H1 (cell line): ENCODE results near the gene CD164L2. TPM values are rescaled to one million over a fixed set of nuclear protein-coding genes. Genes with fewer than 3 reads are reported as not detected.
A peak's percentile ranks its signal among the peaks of the same experiment; 100 is the strongest.

Experiments used
- CTCF ChIA-PET: fragments of 300-600 bp; sonication (Branson Sonifier 250); formaldehyde crosslinking; loops from one replicate; lab custom pipeline; 2021; ENCODE audit not compliant: partially characterized antibody; lab: Charles Lee
- POLR2A ChIA-PET: fragments of 300-600 bp; sonication (Branson Sonifier 250); formaldehyde crosslinking; loops from one replicate; lab custom pipeline; 2021; ENCODE audit warnings: inconsistent platforms; ENCODE audit not compliant: partially characterized antibody; lab: Charles Lee
- DNase-seq, 2 experiments: peaks; one replicate each; pipeline versions ENCODE4 v3.0.0 to v3.0.0-alpha.2; 2010 to 2022; ENCODE audit warnings: low spot score in 2 of 2, low read depth in 1 of 2, mixed read lengths in 1 of 2
- FAIRE-seq: peaks from 2 replicates; lab custom pipeline; 2011; peaks lifted over from hg19 to GRCh38; lab: Jason Lieb, UNC
- H2AFZ ChIP-seq: 2 replicates; pipeline ENCODE4 v1.8.1; 2012; ENCODE audit warnings: low read length, inconsistent platforms
- H2AK5ac ChIP-seq: 2 replicates; pipeline ENCODE4 v1.6.1; 2013; ENCODE audit warnings: low read depth, low read length
- H2BK120ac ChIP-seq: replicated peaks from 2 replicates; pipeline ENCODE3; 2013; ENCODE audit warnings: low read depth, low read length, inconsistent platforms
- H2BK12ac ChIP-seq: 2 replicates; pipeline ENCODE4 v1.6.1; 2013; ENCODE audit warnings: low read depth, low read length
- H2BK15ac ChIP-seq: 2 replicates; pipeline ENCODE4 v1.6.1; 2013; ENCODE audit warnings: low read length
- H2BK20ac ChIP-seq: 2 replicates; pipeline ENCODE4 v1.6.1; 2013; ENCODE audit warnings: low read length
- H2BK5ac ChIP-seq: 2 replicates; pipeline ENCODE4 v1.6.1; 2013; ENCODE audit warnings: low read depth, low read length
- H3K14ac ChIP-seq: 2 replicates; pipeline ENCODE4 v1.6.1; 2013; ENCODE audit warnings: inconsistent platforms; ENCODE audit not compliant: insufficient read length
- H3K18ac ChIP-seq: 2 replicates; pipeline ENCODE4 v1.6.1; 2013; ENCODE audit warnings: low read length; ENCODE audit errors: extremely low read depth
- H3K23ac ChIP-seq: 2 replicates; pipeline ENCODE4 v1.6.1; 2013; ENCODE audit warnings: inconsistent platforms; ENCODE audit not compliant: insufficient read length
- H3K23me2 ChIP-seq: 2 replicates; pipeline ENCODE4 v1.6.1; 2013; ENCODE audit warnings: low read depth, low read length
- H3K27ac ChIP-seq: 2 replicates; pipeline ENCODE4 v1.6.1; 2011; ENCODE audit warnings: low read depth, low read length, inconsistent platforms
- H3K27me3 ChIP-seq, 4 experiments: replicated peaks in 1 of 4; 1 replicate in 1 of 4; 2 replicates in 3 of 4; pipeline versions ENCODE4 v1.6.1 to v1.8.1; 2011 to 2013; ENCODE audit warnings: low read length in 3 of 4, mild to moderate bottlenecking in 3 of 4, inconsistent platforms in 2 of 4, mixed read lengths in 2 of 4, moderate library complexity in 1 of 4; ENCODE audit not compliant: control insufficient read depth in 3 of 4, insufficient read depth in 3 of 4; ENCODE audit errors: extremely low read depth in 1 of 4
- H3K36me3 ChIP-seq, 4 experiments: 2 replicates each; pipeline versions ENCODE4 v1.6.1 to v1.8.1; 2011 to 2013; ENCODE audit warnings: mild to moderate bottlenecking in 4 of 4, low read length in 3 of 4, moderate library complexity in 2 of 4, control low read depth in 1 of 4, inconsistent platforms in 1 of 4; ENCODE audit not compliant: insufficient read depth in 4 of 4, control insufficient read depth in 2 of 4
- H3K4ac ChIP-seq: replicated peaks from 2 replicates; pipeline ENCODE3; 2013; ENCODE audit warnings: low read length, low read depth, mixed read lengths, inconsistent platforms; ENCODE audit not compliant: insufficient read length
- H3K4me1 ChIP-seq, 4 experiments: replicated peaks in 1 of 4; 1 replicate in 1 of 4; 2 replicates in 3 of 4; pipeline versions ENCODE4 v1.6.1 to v1.8.1; 2011 to 2013; ENCODE audit warnings: low read length in 3 of 4, inconsistent platforms in 2 of 4, mixed read lengths in 1 of 4; ENCODE audit not compliant: insufficient read depth in 4 of 4, control insufficient read depth in 3 of 4
- H3K4me2 ChIP-seq, 2 experiments: 2 replicates each; pipeline versions ENCODE4 v1.6.1 to v1.8.1; 2011 to 2013; ENCODE audit warnings: low read depth in 2 of 2, low read length in 2 of 2, control low read depth in 1 of 2, inconsistent platforms in 1 of 2, mild to moderate bottlenecking in 1 of 2; ENCODE audit not compliant: insufficient read depth in 1 of 2
- H3K4me3 ChIP-seq, 4 experiments: fragments of 200-600, 300-600 bp in 1 of 4; sonication (generic), shearing (Covaris generic), sonication (Bioruptor Twin) in 1 of 4; 2 replicates each; pipeline versions ENCODE4 v1.5.1 to v1.8.1; 2011 to 2016; ENCODE audit warnings: low read length in 4 of 4, low read depth in 3 of 4, control low read depth in 2 of 4, inconsistent platforms in 2 of 4, mild to moderate bottlenecking in 2 of 4, mixed read lengths in 1 of 4, moderate library complexity in 1 of 4; ENCODE audit not compliant: insufficient read depth in 2 of 4; ENCODE audit errors: extremely low read depth in 1 of 4
- H3K56ac ChIP-seq: replicated peaks from 2 replicates; pipeline ENCODE3; 2013; ENCODE audit warnings: low read depth, mild to moderate bottlenecking, mixed read lengths, low read length, inconsistent platforms; ENCODE audit not compliant: insufficient read length
- H3K79me1 ChIP-seq: 2 replicates; pipeline ENCODE4 v1.6.1; 2013; ENCODE audit warnings: low read depth, low read length, control low read depth
- H3K79me2 ChIP-seq, 2 experiments: 2 replicates each; pipeline versions ENCODE4 v1.6.1 to v1.8.1; 2012 to 2013; ENCODE audit warnings: low read length in 2 of 2, mild to moderate bottlenecking in 2 of 2, inconsistent platforms in 1 of 2; ENCODE audit not compliant: insufficient read depth in 2 of 2, control insufficient read depth in 1 of 2
- H3K9ac ChIP-seq, 4 experiments: replicated peaks in 1 of 4; 1 replicate in 1 of 4; 2 replicates in 3 of 4; pipeline versions ENCODE4 v1.6.1 to v1.8.1; 2011 to 2013; ENCODE audit warnings: low read depth in 3 of 4, low read length in 3 of 4, control low read depth in 2 of 4, mild to moderate bottlenecking in 2 of 4, moderate library complexity in 2 of 4, inconsistent platforms in 1 of 4; ENCODE audit errors: extremely low read depth in 1 of 4
- H3K9me3 ChIP-seq, 2 experiments: 2 replicates each; pipeline versions ENCODE4 v1.6.1 to v1.8.1; 2012 to 2013; ENCODE audit warnings: mild to moderate bottlenecking in 2 of 2, moderate library complexity in 2 of 2, control low read depth in 1 of 2, inconsistent platforms in 1 of 2, low read depth in 1 of 2, low read length in 1 of 2, mixed read lengths in 1 of 2; ENCODE audit not compliant: insufficient read depth in 2 of 2
- H4K20me1 ChIP-seq, 2 experiments: replicated peaks in 1 of 2; 2 replicates each; pipeline versions ENCODE3 to v1.8.1; 2011 to 2013; ENCODE audit warnings: inconsistent platforms in 2 of 2, low read length in 2 of 2, mild to moderate bottlenecking in 1 of 2; ENCODE audit not compliant: insufficient read depth in 2 of 2, control insufficient read depth in 1 of 2
- H4K5ac ChIP-seq: 2 replicates; pipeline ENCODE4 v1.6.1; 2013; ENCODE audit warnings: low read length, low read depth, mixed read lengths, inconsistent platforms; ENCODE audit not compliant: insufficient read length
- H4K8ac ChIP-seq: 2 replicates; pipeline ENCODE4 v1.8.0; 2013; ENCODE audit warnings: mild to moderate bottlenecking, moderate library complexity, low read length, inconsistent platforms; ENCODE audit not compliant: insufficient read depth; ENCODE audit errors: extremely low read depth
- H4K91ac ChIP-seq: replicated peaks from 2 replicates; pipeline ENCODE3; 2013; ENCODE audit warnings: low read length, mixed read lengths, inconsistent platforms; ENCODE audit not compliant: insufficient read length
- MAFK ChIP-seq: IDR thresholded peaks from 2 replicates; pipeline ENCODE4 v1.6.1; 2012; ENCODE audit warnings: low read depth, mild to moderate bottlenecking, improper control_type of control experiment, low read length
- WGBS, 2 experiments: shearing (Covaris generic) in 1 of 2; methylation state at CpG; one replicate each; pipeline versions ENCODE4 v1.1.6 to v1.1.7; 2013 to 2015; ENCODE audit warnings: low lambda C conversion rate in 2 of 2, mixed read lengths in 2 of 2, inconsistent platforms in 1 of 2, low coverage in 1 of 2, missing lambda C conversion rate in 1 of 2; ENCODE audit not compliant: insufficient replicate concordance in 2 of 2, insufficient coverage in 1 of 2, insufficient read length in 1 of 2; ENCODE audit errors: extremely low coverage in 1 of 2, missing lambda C conversion rate in 1 of 2; 5-methylcytosine and 5-hydroxymethylcytosine counted together
- polyA plus RNA-seq, 7 experiments: library from polyadenylated mRNA; depleted of rRNA in 3 of 7; stranded (reverse) in 5 of 7; unstranded in 2 of 7; fragments of >200 nt in 5 of 7; fragments of 200-250 nt in 2 of 7; gene quantifications; 1 replicate in 5 of 7; 2 replicates in 1 of 7; 4 replicates in 1 of 7; pipeline versions ENCODE4 v1.2.1 to v1.2.3, GENCODE V29; 2011 to 2013; ENCODE audit warnings: missing spikeins in 2 of 7, mixed read lengths in 2 of 7
- total RNA-seq: library from RNA; stranded (reverse); fragmentation: NEBNext Ultra II Directional; extraction: Animal tissue kit (Norgen Biotek cat#: 25700); gene quantifications from 2 replicates; pipeline ENCODE4 v1.2.1, GENCODE V29; 2021
- TF ChIP-seq, protein P1 (sequence below): IDR thresholded peaks from 2 replicates; pipeline ENCODE4 v1.6.1; 2011; ENCODE audit warnings: low read depth, mild to moderate bottlenecking, low read length; ENCODE audit not compliant: insufficient read depth
- TF ChIP-seq, protein P2 (sequence below), 3 experiments: IDR thresholded peaks; 1 replicate in 2 of 3; 2 replicates in 1 of 3; pipeline versions ENCODE4 v1.5.1 to v1.6.1; 2011; ENCODE audit warnings: low read length in 3 of 3, mild to moderate bottlenecking in 3 of 3, inconsistent platforms in 2 of 3, low read depth in 1 of 3, moderate library complexity in 1 of 3; ENCODE audit not compliant: insufficient read depth in 1 of 3; ENCODE audit errors: control extremely low read depth in 1 of 3

The CD164L2 gene
- total and polyA plus RNA-seq, 2 of the 8 experiments (the other 6 are each of a cell fraction or from before 2014, with no cell fraction given) = 3.3 TPM

DNA sequence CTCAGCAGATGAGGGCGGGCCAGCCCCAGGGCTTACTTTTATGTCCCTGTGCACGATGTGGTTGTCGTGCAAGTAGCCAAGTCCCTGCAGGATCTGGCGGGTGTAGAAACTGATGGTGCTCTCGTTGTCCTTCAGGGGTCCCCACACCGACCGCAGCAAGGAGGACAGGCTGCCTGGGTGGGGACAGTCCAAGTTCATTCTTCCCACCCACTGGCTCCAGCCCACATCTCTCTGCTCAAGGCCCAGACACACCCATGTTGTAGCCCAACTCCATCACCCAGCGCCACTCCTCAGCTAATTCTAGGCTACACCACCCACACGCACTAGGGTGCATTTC is 23.3 kb downstream of the CD164L2 start:
- peaks cover 12 to 47% (median 36%) of the 10 kb centered on the region in 4 experiments for H3K27me3 ChIP-seq
- H4K5ac ChIP-seq = no peak overlapping the region
- peak overlapping the region; percentile 3; the same call in 1 of the 2 replicates for H4K8ac ChIP-seq
- H3K23ac ChIP-seq = no peak overlapping the region
- no peak overlapping the region for H3K14ac ChIP-seq
- 0 out of 2 replicates have a peak overlapping the region, but pooled peaks have one; percentile 35 for H2BK5ac ChIP-seq
- H2BK15ac ChIP-seq = peak overlapping the region; percentile 88
- peak overlapping the region; percentile 83 to 84 for H3K4me2 ChIP-seq
- H3K36me3 ChIP-seq = no peaks in the 10 kb centered on the region
- ChIA-PET POLR2A (interaction anchor here (1.4 to 10.3 kb wide), 2 partner anchors 7 to 9 kb away, joined by 4 to 101 read pairs; no protein-coding TSS in a partner anchor), CTCF (interaction anchor here (0.9 to 28.8 kb wide), 8 partner anchors 8 to 303 kb away, joined by 3 to 625 read pairs (median 95); partner anchors contain the start of genes CD164L2, FCN3, GPR3 and MAP3K6)
- H4K20me1 ChIP-seq = peaks cover 0 to 11% of the 10 kb centered on the region in 2 experiments
- H3K9ac ChIP-seq = no peak overlapping the region
- H3K4me1 ChIP-seq = peaks cover 0 to 22% (median 11%) of the 10 kb centered on the region in 4 experiments; a peak in 6 of 7 replicates
- no peak for DNase-seq
- H3K23me2 ChIP-seq = peaks cover 14% of the 10 kb centered on the region
- H3K4ac ChIP-seq = no peak overlapping the region
- TF ChIP-seq, protein P1, sequence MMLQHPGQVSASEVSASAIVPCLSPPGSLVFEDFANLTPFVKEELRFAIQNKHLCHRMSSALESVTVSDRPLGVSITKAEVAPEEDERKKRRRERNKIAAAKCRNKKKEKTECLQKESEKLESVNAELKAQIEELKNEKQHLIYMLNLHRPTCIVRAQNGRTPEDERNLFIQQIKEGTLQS = no peak
- TF ChIP-seq MAFK = no peak
- TF ChIP-seq, protein P2, sequence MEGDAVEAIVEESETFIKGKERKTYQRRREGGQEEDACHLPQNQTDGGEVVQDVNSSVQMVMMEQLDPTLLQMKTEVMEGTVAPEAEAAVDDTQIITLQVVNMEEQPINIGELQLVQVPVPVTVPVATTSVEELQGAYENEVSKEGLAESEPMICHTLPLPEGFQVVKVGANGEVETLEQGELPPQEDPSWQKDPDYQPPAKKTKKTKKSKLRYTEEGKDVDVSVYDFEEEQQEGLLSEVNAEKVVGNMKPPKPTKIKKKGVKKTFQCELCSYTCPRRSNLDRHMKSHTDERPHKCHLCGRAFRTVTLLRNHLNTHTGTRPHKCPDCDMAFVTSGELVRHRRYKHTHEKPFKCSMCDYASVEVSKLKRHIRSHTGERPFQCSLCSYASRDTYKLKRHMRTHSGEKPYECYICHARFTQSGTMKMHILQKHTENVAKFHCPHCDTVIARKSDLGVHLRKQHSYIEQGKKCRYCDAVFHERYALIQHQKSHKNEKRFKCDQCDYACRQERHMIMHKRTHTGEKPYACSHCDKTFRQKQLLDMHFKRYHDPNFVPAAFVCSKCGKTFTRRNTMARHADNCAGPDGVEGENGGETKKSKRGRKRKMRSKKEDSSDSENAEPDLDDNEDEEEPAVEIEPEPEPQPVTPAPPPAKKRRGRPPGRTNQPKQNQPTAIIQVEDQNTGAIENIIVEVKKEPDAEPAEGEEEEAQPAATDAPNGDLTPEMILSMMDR (IDR thresholded peaks at IDR 0.05; ENCODE audit: control extremely low read depth in 1 of 3, insufficient read depth in 1 of 3, low read depth in 1 of 3, low read length in 3 of 3) = peak in 1 of 3 experiments; percentile 4; a peak in 1 of 4 replicates
- H2BK20ac ChIP-seq = no peak overlapping the region
- H3K27ac ChIP-seq = no peak overlapping the region
- no peaks in the 10 kb centered on the region for H3K79me2 ChIP-seq
- WGBS, 2 experiments = 44% methylated on average over 9 of the region's 9 CpGs; no CpG with 5 or more reads in 1 of the 2 experiments
- H3K56ac ChIP-seq = no peak overlapping the region
- H4K91ac ChIP-seq = peak overlapping the region; percentile 66
- peak overlapping the region; percentile 4; the same call in 1 of the 2 replicates for H3K18ac ChIP-seq
- H2BK12ac ChIP-seq = 0 out of 2 replicates have a peak overlapping the region, but pooled peaks have one; percentile 80
- H3K4me3 ChIP-seq = peak overlapping the region; percentile 55 to 89 (median 66); a peak in 5 of 8 replicates
- no peaks in the 10 kb centered on the region for H3K9me3 ChIP-seq
- 0 out of 2 replicates have a peak overlapping the region, but pooled peaks have one; percentile 52 for H2AFZ ChIP-seq
- no peak for FAIRE-seq
- no peak overlapping the region for H2BK120ac ChIP-seq
- no peaks in the 10 kb centered on the region for H3K79me1 ChIP-seq
- no peak overlapping the region for H2AK5ac ChIP-seq
